ENCODE results near the gene RTF1.

Gene RTF1

DNA sequence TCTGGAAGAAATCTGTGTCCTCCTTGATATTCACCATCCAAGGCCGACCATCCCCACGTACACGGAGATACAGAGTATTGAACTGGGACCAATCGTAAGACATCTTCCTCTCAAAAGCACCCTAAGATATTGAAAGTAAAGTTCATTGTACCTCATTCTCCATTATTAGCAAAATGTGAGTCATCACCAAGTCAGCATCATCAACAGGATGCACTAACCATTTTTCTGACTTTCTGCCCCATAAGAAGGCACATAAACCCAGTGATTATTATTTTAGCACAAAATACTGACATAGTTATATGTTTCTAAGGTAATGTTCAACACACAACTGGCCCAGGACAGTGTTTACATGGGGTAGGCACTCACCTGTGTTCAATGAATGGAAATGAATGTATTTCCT is 22.0 kb upstream of the RTF1 start:
- POLR2A ChIA-PET, result no interaction called here
- no peak overlapping the region for H3K4me3 ChIP-seq (ENCODE audit: low read depth, low read length)
- no peaks in the 10 kb centered on the region for H3K9me3 ChIP-seq (ENCODE audit: control insufficient read depth, insufficient read depth, low read depth, low read length)
- TF ChIP-seq ZNF223 (tag by site-specific recombination; IDR thresholded peaks at IDR 0.05) (no peak), ZNF23 (tag by site-specific recombination; IDR thresholded peaks at IDR 0.05; ENCODE audit: borderline replicate concordance) (no peak), MEIS1 (CRISPR knock-in tag; IDR thresholded peaks at IDR 0.05; ENCODE audit: borderline replicate concordance) (no peak), OSR2 (tag by site-specific recombination; IDR thresholded peaks at IDR 0.05) (no peak), ZNF544 (tag by site-specific recombination; IDR thresholded peaks at IDR 0.05) (no peak), ZFP69B (tag by site-specific recombination; IDR thresholded peaks at IDR 0.05) (no peak), ZNF768 (tag by site-specific recombination; IDR thresholded peaks at IDR 0.05) (no peak), ZXDB (tag by site-specific recombination; IDR thresholded peaks at IDR 0.05) (no peak)
- TF ChIP-seq, protein P1, sequence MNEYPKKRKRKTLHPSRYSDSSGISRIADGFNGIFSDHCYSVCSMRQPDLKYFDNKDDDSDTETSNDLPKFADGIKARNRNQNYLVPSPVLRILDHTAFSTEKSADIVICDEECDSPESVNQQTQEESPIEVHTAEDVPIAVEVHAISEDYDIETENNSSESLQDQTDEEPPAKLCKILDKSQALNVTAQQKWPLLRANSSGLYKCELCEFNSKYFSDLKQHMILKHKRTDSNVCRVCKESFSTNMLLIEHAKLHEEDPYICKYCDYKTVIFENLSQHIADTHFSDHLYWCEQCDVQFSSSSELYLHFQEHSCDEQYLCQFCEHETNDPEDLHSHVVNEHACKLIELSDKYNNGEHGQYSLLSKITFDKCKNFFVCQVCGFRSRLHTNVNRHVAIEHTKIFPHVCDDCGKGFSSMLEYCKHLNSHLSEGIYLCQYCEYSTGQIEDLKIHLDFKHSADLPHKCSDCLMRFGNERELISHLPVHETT (tag by site-specific recombination; IDR thresholded peaks at IDR 0.05), result no peak
- TF ChIP-seq, protein P2, sequence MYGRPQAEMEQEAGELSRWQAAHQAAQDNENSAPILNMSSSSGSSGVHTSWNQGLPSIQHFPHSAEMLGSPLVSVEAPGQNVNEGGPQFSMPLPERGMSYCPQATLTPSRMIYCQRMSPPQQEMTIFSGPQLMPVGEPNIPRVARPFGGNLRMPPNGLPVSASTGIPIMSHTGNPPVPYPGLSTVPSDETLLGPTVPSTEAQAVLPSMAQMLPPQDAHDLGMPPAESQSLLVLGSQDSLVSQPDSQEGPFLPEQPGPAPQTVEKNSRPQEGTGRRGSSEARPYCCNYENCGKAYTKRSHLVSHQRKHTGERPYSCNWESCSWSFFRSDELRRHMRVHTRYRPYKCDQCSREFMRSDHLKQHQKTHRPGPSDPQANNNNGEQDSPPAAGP (tag by site-specific recombination; IDR thresholded peaks at IDR 0.05), result no peak
- TF ChIP-seq, protein P3, sequence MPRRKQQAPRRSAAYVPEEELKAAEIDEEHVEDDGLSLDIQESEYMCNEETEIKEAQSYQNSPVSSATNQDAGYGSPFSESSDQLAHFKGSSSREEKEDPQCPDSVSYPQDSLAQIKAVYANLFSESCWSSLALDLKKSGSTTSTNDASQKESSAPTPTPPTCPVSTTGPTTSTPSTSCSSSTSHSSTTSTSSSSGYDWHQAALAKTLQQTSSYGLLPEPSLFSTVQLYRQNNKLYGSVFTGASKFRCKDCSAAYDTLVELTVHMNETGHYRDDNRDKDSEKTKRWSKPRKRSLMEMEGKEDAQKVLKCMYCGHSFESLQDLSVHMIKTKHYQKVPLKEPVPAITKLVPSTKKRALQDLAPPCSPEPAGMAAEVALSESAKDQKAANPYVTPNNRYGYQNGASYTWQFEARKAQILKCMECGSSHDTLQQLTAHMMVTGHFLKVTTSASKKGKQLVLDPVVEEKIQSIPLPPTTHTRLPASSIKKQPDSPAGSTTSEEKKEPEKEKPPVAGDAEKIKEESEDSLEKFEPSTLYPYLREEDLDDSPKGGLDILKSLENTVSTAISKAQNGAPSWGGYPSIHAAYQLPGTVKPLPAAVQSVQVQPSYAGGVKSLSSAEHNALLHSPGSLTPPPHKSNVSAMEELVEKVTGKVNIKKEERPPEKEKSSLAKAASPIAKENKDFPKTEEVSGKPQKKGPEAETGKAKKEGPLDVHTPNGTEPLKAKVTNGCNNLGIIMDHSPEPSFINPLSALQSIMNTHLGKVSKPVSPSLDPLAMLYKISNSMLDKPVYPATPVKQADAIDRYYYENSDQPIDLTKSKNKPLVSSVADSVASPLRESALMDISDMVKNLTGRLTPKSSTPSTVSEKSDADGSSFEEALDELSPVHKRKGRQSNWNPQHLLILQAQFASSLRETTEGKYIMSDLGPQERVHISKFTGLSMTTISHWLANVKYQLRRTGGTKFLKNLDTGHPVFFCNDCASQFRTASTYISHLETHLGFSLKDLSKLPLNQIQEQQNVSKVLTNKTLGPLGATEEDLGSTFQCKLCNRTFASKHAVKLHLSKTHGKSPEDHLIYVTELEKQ (tag by site-specific recombination; IDR thresholded peaks at IDR 0.05; ENCODE audit: borderline replicate concordance), result no peak
- TF ChIP-seq, protein P4, sequence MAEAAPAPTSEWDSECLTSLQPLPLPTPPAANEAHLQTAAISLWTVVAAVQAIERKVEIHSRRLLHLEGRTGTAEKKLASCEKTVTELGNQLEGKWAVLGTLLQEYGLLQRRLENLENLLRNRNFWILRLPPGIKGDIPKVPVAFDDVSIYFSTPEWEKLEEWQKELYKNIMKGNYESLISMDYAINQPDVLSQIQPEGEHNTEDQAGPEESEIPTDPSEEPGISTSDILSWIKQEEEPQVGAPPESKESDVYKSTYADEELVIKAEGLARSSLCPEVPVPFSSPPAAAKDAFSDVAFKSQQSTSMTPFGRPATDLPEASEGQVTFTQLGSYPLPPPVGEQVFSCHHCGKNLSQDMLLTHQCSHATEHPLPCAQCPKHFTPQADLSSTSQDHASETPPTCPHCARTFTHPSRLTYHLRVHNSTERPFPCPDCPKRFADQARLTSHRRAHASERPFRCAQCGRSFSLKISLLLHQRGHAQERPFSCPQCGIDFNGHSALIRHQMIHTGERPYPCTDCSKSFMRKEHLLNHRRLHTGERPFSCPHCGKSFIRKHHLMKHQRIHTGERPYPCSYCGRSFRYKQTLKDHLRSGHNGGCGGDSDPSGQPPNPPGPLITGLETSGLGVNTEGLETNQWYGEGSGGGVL (tag by site-specific recombination; IDR thresholded peaks at IDR 0.05), result no peak
- no peaks in the 10 kb centered on the region for H3K4me1 ChIP-seq (ENCODE audit: control insufficient read depth, insufficient read depth, low read length)
- peaks cover 4 to 23% of the 10 kb centered on the region in 2 experiments; a peak in 2 of 3 replicates for H3K36me3 ChIP-seq (ENCODE audit: control insufficient read depth in 2 of 2, insufficient read depth in 1 of 2, low read length in 2 of 2)
- CTCF ChIA-PET, result no interaction called here
- no peak overlapping the region for H3K27ac ChIP-seq (ENCODE audit: extremely low read depth, low read depth, low read length)

DNA sequence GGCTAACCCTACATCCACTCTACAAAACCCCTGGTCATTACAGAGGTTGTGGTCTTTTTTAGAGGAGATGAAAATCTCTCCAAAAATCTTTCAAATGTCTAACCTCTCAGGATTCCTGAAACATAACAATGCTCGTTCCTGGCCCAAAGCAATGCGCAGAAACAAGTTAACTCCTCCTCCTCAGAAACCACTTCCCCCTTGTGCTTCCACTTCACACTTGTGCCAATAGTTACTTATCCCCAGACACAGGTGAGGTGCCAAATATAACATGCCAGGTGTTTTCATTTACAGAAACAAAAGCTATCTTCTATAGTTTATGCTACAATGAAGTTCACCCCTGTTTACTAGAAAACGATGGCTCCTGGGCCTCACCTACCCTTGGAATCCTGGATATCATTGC is 20.8 kb upstream of the RTF1 start:
- Histone ChIP-seq H3K36me3 (ENCODE audit: control insufficient read depth in 2 of 2, insufficient read depth in 1 of 2, low read length in 2 of 2) (peaks cover 4 to 23% of the 10 kb centered on the region in 2 experiments; a peak in 2 of 3 replicates), H3K4me1 (ENCODE audit: control insufficient read depth, insufficient read depth, low read length) (no peaks in the 10 kb centered on the region), H3K9me3 (ENCODE audit: control insufficient read depth, insufficient read depth, low read depth, low read length) (no peaks in the 10 kb centered on the region), H3K4me3 (ENCODE audit: low read depth, low read length) (no peak overlapping the region), H3K27ac (ENCODE audit: extremely low read depth, low read depth, low read length) (no peak overlapping the region)
- ChIA-PET POLR2A (no interaction called here), CTCF (no interaction called here)
- TF ChIP-seq ZNF10 (tag by site-specific recombination; IDR thresholded peaks at IDR 0.05) (no peak), ZNF24 (tag by site-specific recombination; IDR thresholded peaks at IDR 0.05) (no peak), ZNF223 (tag by site-specific recombination; IDR thresholded peaks at IDR 0.05) (no peak), ZXDB (tag by site-specific recombination; IDR thresholded peaks at IDR 0.05) (no peak), SCRT2 (tag by site-specific recombination; IDR thresholded peaks at IDR 0.05) (no peak), ZNF555 (tag by site-specific recombination; conservative IDR thresholded peaks at IDR 0.05) (no peak), ZNF473 (tag by site-specific recombination; IDR thresholded peaks at IDR 0.05) (no peak), ZNF621 (tag by site-specific recombination; IDR thresholded peaks at IDR 0.05) (no peak), ZNF707 (tag by site-specific recombination; IDR thresholded peaks at IDR 0.05) (no peak), ZNF211 (tag by site-specific recombination; IDR thresholded peaks at IDR 0.05; ENCODE audit: low read depth) (no peak), ZNF132 (tag by site-specific recombination; IDR thresholded peaks at IDR 0.05; ENCODE audit: borderline replicate concordance) (no peak), YY1 (tag by site-specific recombination; IDR thresholded peaks at IDR 0.05) (no peak), ZNF292 (tag by site-specific recombination; IDR thresholded peaks at IDR 0.05; ENCODE audit: borderline replicate concordance, low read depth) (no peak)
- TF ChIP-seq, protein P5, sequence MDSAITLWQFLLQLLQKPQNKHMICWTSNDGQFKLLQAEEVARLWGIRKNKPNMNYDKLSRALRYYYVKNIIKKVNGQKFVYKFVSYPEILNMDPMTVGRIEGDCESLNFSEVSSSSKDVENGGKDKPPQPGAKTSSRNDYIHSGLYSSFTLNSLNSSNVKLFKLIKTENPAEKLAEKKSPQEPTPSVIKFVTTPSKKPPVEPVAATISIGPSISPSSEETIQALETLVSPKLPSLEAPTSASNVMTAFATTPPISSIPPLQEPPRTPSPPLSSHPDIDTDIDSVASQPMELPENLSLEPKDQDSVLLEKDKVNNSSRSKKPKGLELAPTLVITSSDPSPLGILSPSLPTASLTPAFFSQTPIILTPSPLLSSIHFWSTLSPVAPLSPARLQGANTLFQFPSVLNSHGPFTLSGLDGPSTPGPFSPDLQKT (IDR thresholded peaks at IDR 0.05; ENCODE audit: borderline replicate concordance, low read depth, low read length), result no peak
- TF ChIP-seq, protein P6, sequence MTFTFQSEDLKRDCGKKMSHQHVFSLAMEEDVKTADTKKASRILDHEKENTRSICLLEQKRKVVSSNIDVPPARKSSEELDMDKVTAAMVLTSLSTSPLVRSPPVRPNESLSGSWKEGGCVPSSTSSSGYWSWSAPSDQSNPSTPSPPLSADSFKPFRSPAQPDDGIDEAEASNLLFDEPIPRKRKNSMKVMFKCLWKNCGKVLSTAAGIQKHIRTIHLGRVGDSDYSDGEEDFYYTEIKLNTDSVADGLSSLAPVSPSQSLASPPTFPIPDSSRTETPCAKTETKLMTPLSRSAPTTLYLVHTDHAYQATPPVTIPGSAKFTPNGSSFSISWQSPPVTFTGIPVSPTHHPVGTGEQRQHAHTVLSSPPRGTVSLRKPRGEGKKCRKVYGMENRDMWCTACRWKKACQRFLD (tag by site-specific recombination; IDR thresholded peaks at IDR 0.05), result no peak

All from HEK293 (cell line).